Neuronal stem cell (in vitro differentiated cells): ENCODE data around the gene LITAF.
"Not testable (repeated sequence)": the region's sequence is repeated elsewhere in the genome, so short reads cannot be mapped to it uniquely, and the experiment has no call there.

Source experiments
- DNase-seq: peaks from one replicate; pipeline ENCODE4 v3.0.0-alpha.2; 2013; ENCODE audit warnings: low spot score
- H2AFZ ChIP-seq: one replicate; pipeline ENCODE4 v1.6.1; 2013; ENCODE audit warnings: mild to moderate bottlenecking, low read length, inconsistent platforms
- H2AK5ac ChIP-seq: 2 replicates; pipeline ENCODE4 v1.6.1; 2013; ENCODE audit warnings: low read depth, mild to moderate bottlenecking, inconsistent platforms, low read length, moderate library complexity, mixed read lengths
- H2BK120ac ChIP-seq: 2 replicates; pipeline ENCODE4 v1.6.1; 2013; ENCODE audit warnings: low read depth, mild to moderate bottlenecking, inconsistent platforms, low read length, moderate library complexity, mixed read lengths
- H2BK12ac ChIP-seq: one replicate; pipeline ENCODE4 v1.6.1; 2013; ENCODE audit warnings: low read length, inconsistent platforms
- H2BK15ac ChIP-seq: 2 replicates; pipeline ENCODE4 v1.6.1; 2013; ENCODE audit warnings: mild to moderate bottlenecking, low read length, inconsistent platforms, mixed read lengths
- H2BK5ac ChIP-seq: one replicate; pipeline ENCODE4 v1.6.1; 2013; ENCODE audit warnings: inconsistent platforms, mild to moderate bottlenecking, low read length, moderate library complexity
- H3K14ac ChIP-seq: one replicate; pipeline ENCODE4 v1.6.1; 2013; ENCODE audit warnings: low read length, inconsistent platforms
- H3K18ac ChIP-seq: 2 replicates; pipeline ENCODE4 v1.6.1; 2013; ENCODE audit warnings: low read length, inconsistent platforms
- H3K23ac ChIP-seq: 2 replicates; pipeline ENCODE4 v1.6.1; 2013; ENCODE audit warnings: low read depth, mild to moderate bottlenecking, mixed read lengths, low read length, inconsistent platforms; ENCODE audit not compliant: poor library complexity
- H3K27ac ChIP-seq: replicated peaks from 3 replicates; pipeline ENCODE4 v1.5.1; 2013; ENCODE audit warnings: low read length, inconsistent platforms
- H3K27me3 ChIP-seq, 3 experiments: 2 replicates each; pipeline ENCODE4 v1.6.1; 2013; ENCODE audit warnings: low read length in 3 of 3, mild to moderate bottlenecking in 2 of 3, inconsistent platforms in 1 of 3, low read depth in 1 of 3, mixed read lengths in 1 of 3, moderate library complexity in 1 of 3; ENCODE audit not compliant: control insufficient read depth in 3 of 3, insufficient read depth in 3 of 3
- H3K36me3 ChIP-seq, 2 donors: replicated peaks in 1 of 2; 2 replicates each; pipeline ENCODE4 v1.6.1; 2013; ENCODE audit warnings: low read length in 2 of 2; ENCODE audit not compliant: control insufficient read depth in 2 of 2, insufficient read depth in 2 of 2
- H3K4ac ChIP-seq: 2 replicates; pipeline ENCODE4 v1.6.1; 2013; ENCODE audit warnings: inconsistent platforms, mild to moderate bottlenecking, low read length, moderate library complexity
- H3K4me1 ChIP-seq, 2 donors: 1 replicate in 1 of 2; 2 replicates in 1 of 2; pipeline ENCODE4 v1.6.1; 2013; ENCODE audit warnings: low read length in 2 of 2, low read depth in 1 of 2; ENCODE audit not compliant: control insufficient read depth in 2 of 2, insufficient read depth in 1 of 2
- H3K4me2 ChIP-seq: one replicate; pipeline ENCODE4 v1.6.1; 2013; ENCODE audit warnings: mild to moderate bottlenecking, low read length, inconsistent platforms; ENCODE audit not compliant: insufficient read depth, poor library complexity, severe bottlenecking
- H3K4me3 ChIP-seq, 2 donors: 2 replicates each; pipeline ENCODE4 v1.5.1; 2013; ENCODE audit warnings: low read length in 2 of 2, mild to moderate bottlenecking in 2 of 2, inconsistent platforms in 1 of 2, moderate library complexity in 1 of 2
- H3K79me1 ChIP-seq: one replicate; pipeline ENCODE4 v1.6.1; 2013; ENCODE audit warnings: low read depth, mild to moderate bottlenecking, inconsistent platforms, low read length, moderate library complexity
- H3K9ac ChIP-seq: one replicate; pipeline ENCODE4 v1.6.1; 2013; ENCODE audit warnings: mild to moderate bottlenecking, low read depth, low read length, inconsistent platforms; ENCODE audit not compliant: poor library complexity
- H3K9me3 ChIP-seq, 2 donors: replicated peaks in 1 of 2; 2 replicates each; pipeline versions ENCODE3 to v1.6.1; 2013; ENCODE audit warnings: low read length in 2 of 2, mild to moderate bottlenecking in 2 of 2, inconsistent platforms in 1 of 2, low read depth in 1 of 2, mixed read lengths in 1 of 2, moderate library complexity in 1 of 2; ENCODE audit not compliant: control insufficient read depth in 2 of 2, insufficient read depth in 1 of 2
- H4K8ac ChIP-seq: one replicate; pipeline ENCODE4 v1.6.1; 2013; ENCODE audit warnings: low read depth, mild to moderate bottlenecking, inconsistent platforms, low read length, moderate library complexity
- H4K91ac ChIP-seq: one replicate; pipeline ENCODE4 v1.6.1; 2013; ENCODE audit warnings: low read length, low read depth, mild to moderate bottlenecking, inconsistent platforms; ENCODE audit not compliant: poor library complexity
- WGBS, 2 donors: extraction: QIAGEN DNeasy Blood & Tissue Kit; methylation state at CpG; one replicate each; pipeline ENCODE4 v1.1.7; 2013; ENCODE audit warnings: missing lambda C conversion rate in 2 of 2, mixed read lengths in 1 of 2; ENCODE audit not compliant: insufficient read length in 2 of 2, insufficient replicate concordance in 1 of 2; ENCODE audit errors: extremely low coverage in 2 of 2; 5-methylcytosine and 5-hydroxymethylcytosine counted together

Gene LITAF

GRCh38 chr16:11604783-11605563 is 18.3 kb upstream of the LITAF start:
- Histone ChIP-seq H3K79me1 (no peaks in the 10 kb centered on the region), H3K27me3 (peaks cover 0 to 23% (median 0%) of the 10 kb centered on the region in 3 experiments), H3K27ac (no peak overlapping the region), H3K14ac (no peak overlapping the region), H3K4ac (no peak overlapping the region), H2BK120ac (no peak overlapping the region), H2AFZ (no peak overlapping the region), H3K4me1 (peaks cover 6 to 14% of the 10 kb centered on the region in 2 donors), H2BK5ac (no peak overlapping the region), H3K18ac (peak overlapping the region; percentile 64), H3K23ac (no peak overlapping the region), H3K4me3 (no peak overlapping the region), H3K36me3 (no peaks in the 10 kb centered on the region), H4K8ac (no peak overlapping the region), H3K9ac (no peak overlapping the region), H3K9me3 (no peaks in the 10 kb centered on the region), H2BK12ac (no peak overlapping the region), H2BK15ac (peak overlapping the region; percentile 42), H4K91ac (no peak overlapping the region), H2AK5ac (no peak overlapping the region), H3K4me2 (no peak overlapping the region)
- WGBS, 2 donors = no CpG with 5 or more reads among the region's 21 CpGs
- DNase-seq = no peak

GRCh38 chr16:11604296-11604695 is 17.6 kb upstream of the LITAF start:
- not testable (repeated sequence) for DNase-seq

GRCh38 chr16:11603331-11603750 is 16.6 kb upstream of the LITAF start:
- H2BK12ac ChIP-seq = no peak overlapping the region
- H3K79me1 ChIP-seq = no peaks in the 10 kb centered on the region
- no peak overlapping the region for H2AK5ac ChIP-seq
- peaks cover 0 to 23% (median 0%) of the 10 kb centered on the region in 3 experiments for H3K27me3 ChIP-seq
- H3K14ac ChIP-seq = no peak overlapping the region
- no peak overlapping the region for H2BK120ac ChIP-seq
- no peak overlapping the region for H3K23ac ChIP-seq
- H3K18ac ChIP-seq = no peak overlapping the region
- peak overlapping the region; percentile 29 for H3K4me2 ChIP-seq
- WGBS, 2 donors = no CpG with 5 or more reads among the region's 12 CpGs
- DNase-seq = no peak
- peak overlapping the region; percentile 56 for H2AFZ ChIP-seq
- no peaks in the 10 kb centered on the region for H3K9me3 ChIP-seq
- no peak overlapping the region for H4K91ac ChIP-seq
- no peaks in the 10 kb centered on the region for H3K36me3 ChIP-seq
- H2BK5ac ChIP-seq = peak overlapping the region; percentile 80
- H3K4ac ChIP-seq = no peak overlapping the region
- H3K4me3 ChIP-seq = no peak overlapping the region
- H4K8ac ChIP-seq = no peak overlapping the region
- H3K9ac ChIP-seq = no peak overlapping the region
- no peak overlapping the region for H2BK15ac ChIP-seq
- H3K4me1 ChIP-seq = peaks cover 0 to 8% of the 10 kb centered on the region in 2 donors
- peak overlapping the region; percentile 46 for H3K27ac ChIP-seq

More at GRCh38 chr16:11604296-11604695, 17.6 kb upstream of the LITAF start:
- H3K36me3 ChIP-seq, H3K27ac ChIP-seq, H2BK5ac ChIP-seq, H3K18ac ChIP-seq, H3K4me1 ChIP-seq, H3K4ac ChIP-seq, H3K9me3 ChIP-seq, H3K23ac ChIP-seq, H2AK5ac ChIP-seq, H3K9ac ChIP-seq, H2BK15ac ChIP-seq, H2BK12ac ChIP-seq, H4K91ac ChIP-seq, H3K4me2 ChIP-seq, H2AFZ ChIP-seq, H4K8ac ChIP-seq, H3K14ac ChIP-seq, H2BK120ac ChIP-seq, H3K4me3 ChIP-seq, H3K79me1 ChIP-seq: not testable (repeated sequence)
- H3K27me3 ChIP-seq = peaks cover 0 to 23% (median 0%) of the 10 kb centered on the region in 3 experiments
- no CpG with 5 or more reads among the region's 4 CpGs for WGBS, 2 donors

- no peak overlapping the region for H3K14ac ChIP-seq
- H2AK5ac ChIP-seq = no peak overlapping the region
- no peaks in the 10 kb centered on the region for H3K36me3 ChIP-seq
- no peak overlapping the region for H3K9ac ChIP-seq
- H2BK12ac ChIP-seq = no peak overlapping the region
- no peak overlapping the region for H3K4me2 ChIP-seq
- WGBS, 2 donors = no CpG with 5 or more reads among the region's 7 CpGs
- no peak overlapping the region for H3K18ac ChIP-seq
- no peak overlapping the region for H3K27ac ChIP-seq
- peaks cover 0 to 18% (median 0%) of the 10 kb centered on the region in 3 experiments for H3K27me3 ChIP-seq
- H3K4ac ChIP-seq = no peak overlapping the region
- H4K8ac ChIP-seq = no peak overlapping the region
- no peak overlapping the region for H2BK5ac ChIP-seq
- H4K91ac ChIP-seq = no peak overlapping the region
- no peak overlapping the region for H2AFZ ChIP-seq
- no peak overlapping the region for H3K4me3 ChIP-seq
- H3K9me3 ChIP-seq = no peaks in the 10 kb centered on the region
- no peak overlapping the region for H2BK120ac ChIP-seq
- no peak overlapping the region for H2BK15ac ChIP-seq
- H3K23ac ChIP-seq = no peak overlapping the region
- peaks cover 3 to 8% of the 10 kb centered on the region in 2 donors for H3K4me1 ChIP-seq
- no peak for DNase-seq
- H3K79me1 ChIP-seq = no peaks in the 10 kb centered on the region
These were observed 15.6 kb upstream of the LITAF start for GRCh38 chr16:11602321-11602720.
